CD4-positive, alpha-beta T cell (primary cell): ENCODE measurements around the gene UNC79. TPM values are rescaled to one million over a fixed set of nuclear protein-coding genes. Genes with fewer than 3 reads are reported as not detected.

Source experiments
- ATAC-seq: fragments of 200-7000 bp; cut with Tn5 transposase; one replicate; pipeline ENCODE4 v1.10.0; 2022; ENCODE audit warnings: mild to moderate bottlenecking; ENCODE audit not compliant: poor library complexity
- CTCF ChIA-PET: fragments of 350-600 bp; sonication (Branson Sonifier 250); formaldehyde crosslinking; loops from one replicate; lab custom pipeline; 2021; ENCODE audit warnings: antibody characterized with exemption, inconsistent platforms; lab: Charles Lee
- POLR2A ChIA-PET: fragments of 350-600 bp; sonication (Branson Sonifier 250); formaldehyde crosslinking; loops from one replicate; lab custom pipeline; 2021; ENCODE audit warnings: antibody characterized with exemption, inconsistent platforms; lab: Charles Lee
- DNase-seq, 14 experiments: peaks; one replicate each; pipeline ENCODE4 v3.0.0-alpha.2; 2013 to 2020; ENCODE audit warnings: mixed read lengths in 2 of 14
- H3K27ac ChIP-seq, 2 donors: one replicate each; pipeline versions ENCODE4 v1.5.1 to v1.7.0; 2013; ENCODE audit warnings: low read length in 2 of 2, low read depth in 1 of 2, mild to moderate bottlenecking in 1 of 2
- H3K27me3 ChIP-seq, 2 experiments: 1 replicate in 1 of 2; 2 replicates in 1 of 2; pipeline versions ENCODE4 v1.6.1 to v1.7.0; 2013; ENCODE audit warnings: low read length in 2 of 2, control low read depth in 1 of 2, mild to moderate bottlenecking in 1 of 2, moderate library complexity in 1 of 2; ENCODE audit not compliant: insufficient read depth in 2 of 2, control insufficient read depth in 1 of 2
- H3K36me3 ChIP-seq: one replicate; pipeline ENCODE4 v1.6.1; 2013; ENCODE audit warnings: low read length, control low read depth; ENCODE audit not compliant: insufficient read depth
- H3K4me1 ChIP-seq: one replicate; pipeline ENCODE4 v1.6.1; 2013; ENCODE audit warnings: low read length, control low read depth; ENCODE audit not compliant: insufficient read depth
- H3K4me3 ChIP-seq: one replicate; pipeline ENCODE4 v1.5.1; 2013; ENCODE audit warnings: mild to moderate bottlenecking, low read length, moderate library complexity
- H3K9me3 ChIP-seq, 2 experiments: 1 replicate in 1 of 2; 2 replicates in 1 of 2; pipeline versions ENCODE4 v1.6.1 to v1.7.0; 2013; ENCODE audit warnings: low read length in 2 of 2, mild to moderate bottlenecking in 2 of 2, control low read depth in 1 of 2, moderate library complexity in 1 of 2; ENCODE audit not compliant: control insufficient read depth in 1 of 2, insufficient read depth in 1 of 2
- H3K27ac Mint-ChIP-seq: one replicate; pipeline ENCODE4 v1.8.0; 2020; ENCODE audit warnings: mixed read lengths
- H3K27me3 Mint-ChIP-seq: one replicate; pipeline ENCODE4 v1.8.0; 2021; ENCODE audit warnings: mixed read lengths
- H3K36me3 Mint-ChIP-seq: one replicate; pipeline ENCODE4 v1.8.0; 2021; ENCODE audit warnings: low read depth, mixed read lengths
- H3K4me1 Mint-ChIP-seq: one replicate; pipeline ENCODE4 v1.8.0; 2021; ENCODE audit warnings: low read depth, mixed read lengths
- H3K4me3 Mint-ChIP-seq: one replicate; pipeline ENCODE4 v1.8.0; 2020; ENCODE audit warnings: mild to moderate bottlenecking, mixed read lengths
- H3K9me3 Mint-ChIP-seq: one replicate; pipeline ENCODE4 v1.8.0; 2020; ENCODE audit warnings: mixed read lengths
- intact Hi-C, 2 experiments: fragments of 100-400 bp; cut with DNase I in 1 of 2; cut with micrococcal nuclease in 1 of 2; formaldehyde crosslinking; loops; one replicate each; pipeline versions ENCODE4 v1.15.1 to v1.9.0; 2023 to 2025; cut with DNase I, micrococcal nuclease
- total RNA-seq, 174 experiments: library from RNA in 2 of 174; stranded (reverse) in 2 of 174; gene quantifications; one replicate each; pipeline ENCODE4 v1.2.3 and lab custom pipeline; 2021 to 2026
- TF ChIP-seq, protein P1 (sequence below): fragments of 200-600 bp; IDR thresholded peaks from one replicate; pipeline ENCODE4 v1.8.0; 2022; ENCODE audit warnings: antibody characterized with exemption, mild to moderate bottlenecking

UNC79 gene
- total RNA-seq, 2 experiments from 2014 or later: not detected

DNA sequence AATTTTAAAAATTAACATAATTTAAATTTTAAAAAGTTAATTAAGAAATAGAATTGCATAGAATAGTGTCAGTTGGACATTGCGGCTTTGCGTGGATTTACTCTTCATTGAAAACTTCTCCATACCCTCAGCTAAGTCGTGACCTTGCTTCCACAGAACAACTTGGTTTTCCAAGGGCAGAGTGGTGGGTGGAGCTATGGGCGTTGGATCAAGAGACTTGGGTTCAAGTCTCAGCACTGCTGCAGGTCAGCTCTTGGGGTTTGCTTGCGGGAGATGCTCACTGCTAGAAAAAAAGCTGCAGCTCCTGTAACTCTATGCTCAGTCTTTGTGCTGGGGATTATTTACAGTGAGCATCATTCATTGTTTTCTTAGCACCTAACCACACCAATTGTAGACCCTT lies 223.9 kb downstream of the UNC79 start:
- no peak for DNase-seq
- ChIA-PET CTCF (no interaction called here), POLR2A (no interaction called here)
- TF ChIP-seq, protein P1, sequence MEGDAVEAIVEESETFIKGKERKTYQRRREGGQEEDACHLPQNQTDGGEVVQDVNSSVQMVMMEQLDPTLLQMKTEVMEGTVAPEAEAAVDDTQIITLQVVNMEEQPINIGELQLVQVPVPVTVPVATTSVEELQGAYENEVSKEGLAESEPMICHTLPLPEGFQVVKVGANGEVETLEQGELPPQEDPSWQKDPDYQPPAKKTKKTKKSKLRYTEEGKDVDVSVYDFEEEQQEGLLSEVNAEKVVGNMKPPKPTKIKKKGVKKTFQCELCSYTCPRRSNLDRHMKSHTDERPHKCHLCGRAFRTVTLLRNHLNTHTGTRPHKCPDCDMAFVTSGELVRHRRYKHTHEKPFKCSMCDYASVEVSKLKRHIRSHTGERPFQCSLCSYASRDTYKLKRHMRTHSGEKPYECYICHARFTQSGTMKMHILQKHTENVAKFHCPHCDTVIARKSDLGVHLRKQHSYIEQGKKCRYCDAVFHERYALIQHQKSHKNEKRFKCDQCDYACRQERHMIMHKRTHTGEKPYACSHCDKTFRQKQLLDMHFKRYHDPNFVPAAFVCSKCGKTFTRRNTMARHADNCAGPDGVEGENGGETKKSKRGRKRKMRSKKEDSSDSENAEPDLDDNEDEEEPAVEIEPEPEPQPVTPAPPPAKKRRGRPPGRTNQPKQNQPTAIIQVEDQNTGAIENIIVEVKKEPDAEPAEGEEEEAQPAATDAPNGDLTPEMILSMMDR: no peak
- Mint-ChIP-seq H3K4me1 (no peaks in the 10 kb centered on the region), H3K36me3 (no peaks in the 10 kb centered on the region), H3K4me3 (no peak overlapping the region), H3K27ac (no peak overlapping the region), H3K9me3 (no peaks in the 10 kb centered on the region), H3K27me3 (peaks cover 58% of the 10 kb centered on the region)
- peaks cover 0 to 13% of the 10 kb centered on the region in 2 experiments for H3K27me3 ChIP-seq
- H3K9me3 ChIP-seq: no peaks in the 10 kb centered on the region
- intact Hi-C loops: loop anchor here in 1 of 2 experiments (10.0 kb wide), 1 partner anchor 350 kb away; no protein-coding TSS in a partner anchor
- no peak overlapping the region for H3K4me3 ChIP-seq
- no peak overlapping the region for H3K27ac ChIP-seq
- ATAC-seq: no peak
- H3K4me1 ChIP-seq: no peaks in the 10 kb centered on the region
- no peaks in the 10 kb centered on the region for H3K36me3 ChIP-seq

DNA sequence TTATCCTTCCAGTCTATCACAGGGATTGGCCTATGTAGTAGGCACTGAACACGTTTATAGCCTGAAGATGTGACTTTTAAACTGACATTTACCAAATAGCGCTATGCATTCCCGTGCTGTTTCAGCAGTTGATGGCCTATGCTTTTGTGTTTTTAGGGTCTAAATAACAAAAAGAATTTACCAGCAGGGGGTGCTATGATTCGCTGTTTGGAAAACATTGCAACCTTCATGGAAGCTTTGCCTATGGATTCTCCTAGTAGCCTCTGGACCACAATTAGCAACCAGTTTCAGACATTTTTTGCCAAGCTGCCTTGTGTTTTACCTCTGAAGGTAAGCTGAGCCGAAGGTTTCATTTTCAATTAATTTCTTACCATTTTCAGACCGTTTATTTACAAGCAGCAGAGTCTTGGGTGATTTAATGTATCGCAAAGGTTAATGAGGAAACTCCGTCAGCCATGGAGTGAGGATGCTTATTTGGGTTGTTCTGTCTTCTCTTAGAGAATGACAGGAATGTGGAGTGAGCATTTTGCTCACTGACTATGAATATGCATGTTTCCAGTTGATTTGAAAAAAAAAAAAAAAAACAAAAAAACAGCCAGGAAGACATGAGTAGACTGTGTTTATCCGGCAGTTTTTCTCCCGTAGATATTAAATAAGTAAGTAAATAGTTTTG lies 224.5 kb downstream of the UNC79 start:
- ChIA-PET POLR2A (no interaction called here), CTCF (no interaction called here)
- Histone ChIP-seq H3K9me3 (no peaks in the 10 kb centered on the region), H3K4me1 (no peaks in the 10 kb centered on the region), H3K4me3 (no peak overlapping the region), H3K36me3 (no peaks in the 10 kb centered on the region), H3K27me3 (peaks cover 0 to 13% of the 10 kb centered on the region in 2 experiments), H3K27ac (no peak overlapping the region)
- DNase-seq (peak in 3 of 14 experiments; percentile 15 to 20 (median 15)), ATAC-seq (no peak)
- Mint-ChIP-seq H3K27me3 (peaks cover 53% of the 10 kb centered on the region), H3K4me1 (no peaks in the 10 kb centered on the region), H3K36me3 (no peaks in the 10 kb centered on the region), H3K4me3 (no peak overlapping the region), H3K9me3 (no peaks in the 10 kb centered on the region), H3K27ac (no peak overlapping the region)
- TF ChIP-seq, protein P1: peak; percentile 18
- intact Hi-C loops: loop anchor here in 1 of 2 experiments (10.0 kb wide), 1 partner anchor 350 kb away; no protein-coding TSS in a partner anchor

DNA sequence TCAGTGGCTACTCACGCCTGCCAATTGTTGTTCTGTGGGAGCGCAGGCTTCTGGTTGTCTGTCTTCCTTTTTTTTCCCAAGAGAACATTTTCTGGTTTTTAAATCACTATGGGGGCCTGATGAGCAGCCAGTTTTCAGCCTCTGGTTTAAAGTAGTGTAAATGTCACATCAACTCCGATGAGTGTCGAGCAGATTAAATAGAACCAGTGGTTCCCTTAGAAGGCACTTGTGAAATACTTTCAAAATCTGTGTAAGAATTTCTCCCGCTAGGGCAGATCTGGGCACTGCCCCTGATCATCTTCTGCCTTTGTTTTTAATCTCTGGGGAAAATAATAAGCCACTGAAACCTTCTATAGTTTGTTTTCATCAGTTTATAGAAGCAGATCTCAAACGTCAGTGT lies 227.1 kb downstream of the UNC79 start:
- peaks cover 63% of the 10 kb centered on the region for H3K27me3 Mint-ChIP-seq
- POLR2A ChIA-PET: no interaction called here
- H3K4me1 Mint-ChIP-seq: no peaks in the 10 kb centered on the region
- intact Hi-C loops: loop anchor here in 1 of 2 experiments (10.0 kb wide), 1 partner anchor 347 kb away; no protein-coding TSS in a partner anchor
- H3K27ac Mint-ChIP-seq: no peak overlapping the region
- CTCF ChIA-PET: no interaction called here
- ATAC-seq (no peak), DNase-seq (no peak)
- no peaks in the 10 kb centered on the region for H3K36me3 ChIP-seq
- H3K4me3 Mint-ChIP-seq: no peak overlapping the region
- H3K9me3 ChIP-seq: no peaks in the 10 kb centered on the region
- TF ChIP-seq, protein P1: no peak
- no peak overlapping the region for H3K4me3 ChIP-seq
- no peaks in the 10 kb centered on the region for H3K36me3 Mint-ChIP-seq
- H3K4me1 ChIP-seq: no peaks in the 10 kb centered on the region
- H3K27ac ChIP-seq: no peak overlapping the region
- no peaks in the 10 kb centered on the region for H3K9me3 Mint-ChIP-seq
- H3K27me3 ChIP-seq: peaks cover 7 to 13% of the 10 kb centered on the region in 2 experiments
